Endothelial cell of umbilical vein (primary cell): ENCODE results near the gene PPP3CA. TPM values are rescaled to one million over a fixed set of nuclear protein-coding genes. Genes with fewer than 3 reads are reported as not detected.

ENCODE experiments used
- BruUV-seq: library from RNA; stranded (reverse); fragments of 400-500 nt; replicated peaks from 2 replicates; lab custom pipeline; 2021; lab: Mats Ljungman, UMichigan
- CTCF ChIA-PET: fragments of 300-600, 350-600 bp; sonication (Branson Sonifier 250); formaldehyde crosslinking; loops from one replicate; lab custom pipeline; 2021; ENCODE audit warnings: antibody characterized with exemption, inconsistent platforms; lab: Charles Lee
- POLR2A ChIA-PET: fragments of 300-600, 350-600 bp; sonication (Branson Sonifier 250); formaldehyde crosslinking; loops from one replicate; lab custom pipeline; 2021; ENCODE audit warnings: antibody characterized with exemption, inconsistent platforms; lab: Charles Lee
- DNase-seq: peaks from one replicate; pipeline ENCODE4 v3.0.0-alpha.2; 2011; ENCODE audit warnings: low read depth, low spot score
- FAIRE-seq: peaks from 2 replicates; lab custom pipeline; 2011; peaks lifted over from hg19 to GRCh38; lab: Jason Lieb, UNC
- H2AFZ ChIP-seq: 2 replicates; pipeline ENCODE4 v1.6.0; 2012; ENCODE audit warnings: low read depth, low read length, control low read depth, inconsistent platforms
- H3K27ac ChIP-seq: 2 replicates; pipeline ENCODE4 v1.5.1; 2011; ENCODE audit warnings: low read depth, mild to moderate bottlenecking, control low read depth, low read length, moderate library complexity; ENCODE audit not compliant: insufficient read depth
- H3K27me3 ChIP-seq, 2 experiments: 2 replicates each; pipeline versions ENCODE4 v1.6.0 to v1.6.1; 2011; ENCODE audit warnings: low read length in 2 of 2, mixed read lengths in 1 of 2; ENCODE audit not compliant: control insufficient read depth in 2 of 2, insufficient read depth in 2 of 2
- H3K36me3 ChIP-seq, 2 experiments: 2 replicates in 1 of 2; 3 replicates in 1 of 2; pipeline ENCODE4 v1.5.1; 2011; ENCODE audit warnings: low read length in 2 of 2, mild to moderate bottlenecking in 1 of 2, moderate library complexity in 1 of 2; ENCODE audit not compliant: control insufficient read depth in 2 of 2, insufficient read depth in 2 of 2; ENCODE audit errors: extremely low read depth in 1 of 2
- H3K4me1 ChIP-seq: 3 replicates; pipeline ENCODE4 v1.5.1; 2011; ENCODE audit warnings: mild to moderate bottlenecking, low read length; ENCODE audit not compliant: control insufficient read depth, insufficient read depth; ENCODE audit errors: extremely low read depth
- H3K4me2 ChIP-seq: 2 replicates; pipeline ENCODE4 v1.6.1; 2011; ENCODE audit warnings: low read length, control low read depth, mixed read lengths; ENCODE audit not compliant: insufficient read depth
- H3K4me3 ChIP-seq, 3 experiments: fragments of 200-600 bp in 1 of 3; sonication (generic), shearing (Covaris generic) in 1 of 3; replicated peaks in 1 of 3; 2 replicates each; pipeline ENCODE4 v1.5.1; 2011 to 2016; ENCODE audit warnings: control low read depth in 3 of 3, low read length in 3 of 3, mild to moderate bottlenecking in 2 of 3, inconsistent platforms in 1 of 3, low read depth in 1 of 3, moderate library complexity in 1 of 3; ENCODE audit not compliant: insufficient read depth in 1 of 3
- H3K79me2 ChIP-seq: 2 replicates; pipeline ENCODE4 v1.6.0; 2012; ENCODE audit warnings: low read length, inconsistent platforms; ENCODE audit not compliant: control insufficient read depth, insufficient read depth
- H3K9ac ChIP-seq: replicated peaks from 2 replicates; pipeline ENCODE3; 2011; ENCODE audit warnings: low read length, control low read depth; ENCODE audit not compliant: insufficient read depth; ENCODE audit errors: extremely low read depth
- H3K9me1 ChIP-seq: replicated peaks from 3 replicates; pipeline ENCODE4 v1.6.0; 2011; ENCODE audit warnings: mild to moderate bottlenecking, low read length; ENCODE audit not compliant: control insufficient read depth, insufficient read depth; ENCODE audit errors: extremely low read depth
- H3K9me3 ChIP-seq: replicated peaks from 2 replicates; pipeline ENCODE4 v1.5.1; 2012; ENCODE audit warnings: low read length, inconsistent platforms; ENCODE audit not compliant: control insufficient read depth, insufficient read depth
- H4K20me1 ChIP-seq: replicated peaks from 2 replicates; pipeline ENCODE3; 2011; ENCODE audit warnings: mild to moderate bottlenecking, low read length; ENCODE audit not compliant: control insufficient read depth, insufficient read depth; ENCODE audit errors: extremely low read depth
- EZH2 ChIP-seq: IDR thresholded peaks from 2 replicates; pipeline ENCODE4 v1.6.1; 2012; ENCODE audit warnings: borderline replicate concordance, low read depth, mild to moderate bottlenecking, moderate library complexity, low read length, inconsistent platforms; ENCODE audit not compliant: severe bottlenecking
- FOS ChIP-seq: IDR thresholded peaks from 2 replicates; pipeline ENCODE4 v1.6.1; 2011; ENCODE audit warnings: mild to moderate bottlenecking, low read length, moderate library complexity, borderline replicate concordance; ENCODE audit not compliant: insufficient read depth
- GATA2 ChIP-seq: IDR thresholded peaks from 2 replicates; pipeline ENCODE4 v1.7.0; 2011; ENCODE audit warnings: low read depth, mild to moderate bottlenecking, moderate library complexity, mixed read lengths, low read length; ENCODE audit not compliant: insufficient read length, insufficient read depth
- JUN ChIP-seq: IDR thresholded peaks from 2 replicates; pipeline ENCODE4 v1.6.1; 2011; ENCODE audit warnings: borderline replicate concordance, low read depth; ENCODE audit not compliant: insufficient read length, insufficient read depth
- MAX ChIP-seq: IDR thresholded peaks from 2 replicates; pipeline ENCODE4 v1.6.1; 2011; ENCODE audit not compliant: insufficient read depth, insufficient read length
- MYC ChIP-seq: IDR thresholded peaks from one replicate; pipeline ENCODE4 v1.6.1; 2011; ENCODE audit warnings: mild to moderate bottlenecking, low read depth, low read length
- POLR2A ChIP-seq: IDR thresholded peaks from 2 replicates; pipeline ENCODE4 v1.6.1; 2012; ENCODE audit warnings: low read depth, mild to moderate bottlenecking, control low read depth, low read length
- POLR2AphosphoS5 ChIP-seq: IDR thresholded peaks from 2 replicates; pipeline ENCODE4 v1.6.1; 2012; ENCODE audit warnings: low read depth, mild to moderate bottlenecking, control low read depth, low read length, moderate library complexity; ENCODE audit not compliant: insufficient read depth
- dilution Hi-C: fragments of 300-500 bp; cut with MboI; formaldehyde crosslinking; loops from one replicate; pipeline ENCODE4 v1.15.0; 2019; ENCODE audit warnings: low sequenced_read_pairs; ENCODE audit not compliant: extremely low pct_ligation_motif_present
- intact Hi-C: fragments of 100-400 bp; cut with micrococcal nuclease; formaldehyde crosslinking; loops from one replicate; pipeline ENCODE4 v1.10.0; 2022
- polyA plus RNA-seq, 4 experiments: library from polyadenylated mRNA; depleted of rRNA in 3 of 4; stranded (reverse) in 3 of 4; unstranded in 1 of 4; fragments of >200 nt; gene quantifications; 2 replicates each; pipeline versions ENCODE4 v1.2.1 to v1.2.3, GENCODE V29; 2011 to 2012; ENCODE audit warnings: missing spikeins in 1 of 4
- total RNA-seq: library from RNA; stranded (reverse); gene quantifications from 2 replicates; pipeline ENCODE4 v1.2.3, GENCODE V29; 2021
- TF ChIP-seq, protein P1 (sequence below), 2 donors: IDR thresholded peaks; 1 replicate in 1 of 2; 2 replicates in 1 of 2; pipeline ENCODE4 v1.5.1; 2011; ENCODE audit warnings: low read length in 2 of 2, mild to moderate bottlenecking in 2 of 2, moderate library complexity in 2 of 2, control low read depth in 1 of 2, inconsistent platforms in 1 of 2, low read depth in 1 of 2; ENCODE audit not compliant: insufficient read depth in 1 of 2; ENCODE audit errors: extremely low read depth in 1 of 2

Gene PPP3CA
- total and polyA plus RNA-seq, 2 donors (not counting 3 experiments of a cell fraction or from before 2014, with no cell fraction given), result 7.0 to 43.3 TPM

GRCh38 chr4:101339332-101339731 is 8.0 kb downstream of the PPP3CA start:
- ChIA-PET POLR2A (no interaction called here), CTCF (interaction anchor here (1.5 kb wide), 1 partner anchor 13 kb away, joined by 4 read pairs; no protein-coding TSS in a partner anchor)
- dilution Hi-C loops (no loop called here), intact Hi-C loops (no loop called here)
- no peaks in the 10 kb centered on the region for H3K36me3 ChIP-seq
- no peak overlapping the region for H3K4me2 ChIP-seq
- no TSS peak for BruUV-seq
- no peaks in the 10 kb centered on the region for H3K9me3 ChIP-seq
- H3K9me1 ChIP-seq, result peaks cover 4% of the 10 kb centered on the region
- H3K4me3 ChIP-seq, result no peak overlapping the region
- peaks cover 21% of the 10 kb centered on the region for H3K79me2 ChIP-seq
- no peak for DNase-seq
- no peak overlapping the region for H3K27ac ChIP-seq
- H3K9ac ChIP-seq, result no peak overlapping the region
- H2AFZ ChIP-seq, result no peak overlapping the region
- H3K27me3 ChIP-seq, result no peaks in the 10 kb centered on the region
- no peak for FAIRE-seq
- H3K4me1 ChIP-seq, result no peaks in the 10 kb centered on the region
- TF ChIP-seq FOS (no peak), POLR2A (no peak), EZH2 (no peak), MYC (no peak), MAX (no peak), JUN (no peak), GATA2 (no peak), POLR2AphosphoS5 (no peak)
- TF ChIP-seq, protein P1, sequence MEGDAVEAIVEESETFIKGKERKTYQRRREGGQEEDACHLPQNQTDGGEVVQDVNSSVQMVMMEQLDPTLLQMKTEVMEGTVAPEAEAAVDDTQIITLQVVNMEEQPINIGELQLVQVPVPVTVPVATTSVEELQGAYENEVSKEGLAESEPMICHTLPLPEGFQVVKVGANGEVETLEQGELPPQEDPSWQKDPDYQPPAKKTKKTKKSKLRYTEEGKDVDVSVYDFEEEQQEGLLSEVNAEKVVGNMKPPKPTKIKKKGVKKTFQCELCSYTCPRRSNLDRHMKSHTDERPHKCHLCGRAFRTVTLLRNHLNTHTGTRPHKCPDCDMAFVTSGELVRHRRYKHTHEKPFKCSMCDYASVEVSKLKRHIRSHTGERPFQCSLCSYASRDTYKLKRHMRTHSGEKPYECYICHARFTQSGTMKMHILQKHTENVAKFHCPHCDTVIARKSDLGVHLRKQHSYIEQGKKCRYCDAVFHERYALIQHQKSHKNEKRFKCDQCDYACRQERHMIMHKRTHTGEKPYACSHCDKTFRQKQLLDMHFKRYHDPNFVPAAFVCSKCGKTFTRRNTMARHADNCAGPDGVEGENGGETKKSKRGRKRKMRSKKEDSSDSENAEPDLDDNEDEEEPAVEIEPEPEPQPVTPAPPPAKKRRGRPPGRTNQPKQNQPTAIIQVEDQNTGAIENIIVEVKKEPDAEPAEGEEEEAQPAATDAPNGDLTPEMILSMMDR (IDR thresholded peaks at IDR 0.05; ENCODE audit: extremely low read depth in 1 of 2, insufficient read depth in 1 of 2, low read depth in 1 of 2, low read length in 2 of 2), result no peak
- peaks cover 14% of the 10 kb centered on the region for H4K20me1 ChIP-seq
